GM06990 (cell line): ENCODE results near the gene TAS1R3.

Experiments used
- DNase-seq: peaks from one replicate; pipeline ENCODE4 v3.0.0-alpha.2; 2011; ENCODE audit not compliant: insufficient read length; ENCODE audit errors: extremely low read depth
- H3K27me3 ChIP-seq: replicated peaks from 2 replicates; pipeline ENCODE4 v1.6.0; 2011; ENCODE audit warnings: low read length; ENCODE audit not compliant: control insufficient read depth, insufficient read depth
- H3K36me3 ChIP-seq: 2 replicates; pipeline ENCODE4 v1.5.1; 2011; ENCODE audit warnings: low read length; ENCODE audit not compliant: control insufficient read depth, insufficient read depth
- H3K4me3 ChIP-seq: replicated peaks from 2 replicates; pipeline ENCODE4 v1.5.1; 2011; ENCODE audit warnings: low read depth, mild to moderate bottlenecking, control low read depth, low read length
- TF ChIP-seq, protein P1 (sequence below): IDR thresholded peaks from 2 replicates; pipeline ENCODE4 v1.5.1; 2011; ENCODE audit warnings: low read length, control low read depth, mild to moderate bottlenecking, inconsistent platforms; ENCODE audit not compliant: insufficient read depth, poor library complexity, severe bottlenecking

Gene TAS1R3

GRCh38 chr1:1334835-1335234 lies 3.8 kb downstream of the TAS1R3 start:
- Histone ChIP-seq H3K4me3 (no peak overlapping the region), H3K27me3 (no peaks in the 10 kb centered on the region), H3K36me3 (no peaks in the 10 kb centered on the region; the same call in none of the 2 replicates)
- TF ChIP-seq, protein P1, sequence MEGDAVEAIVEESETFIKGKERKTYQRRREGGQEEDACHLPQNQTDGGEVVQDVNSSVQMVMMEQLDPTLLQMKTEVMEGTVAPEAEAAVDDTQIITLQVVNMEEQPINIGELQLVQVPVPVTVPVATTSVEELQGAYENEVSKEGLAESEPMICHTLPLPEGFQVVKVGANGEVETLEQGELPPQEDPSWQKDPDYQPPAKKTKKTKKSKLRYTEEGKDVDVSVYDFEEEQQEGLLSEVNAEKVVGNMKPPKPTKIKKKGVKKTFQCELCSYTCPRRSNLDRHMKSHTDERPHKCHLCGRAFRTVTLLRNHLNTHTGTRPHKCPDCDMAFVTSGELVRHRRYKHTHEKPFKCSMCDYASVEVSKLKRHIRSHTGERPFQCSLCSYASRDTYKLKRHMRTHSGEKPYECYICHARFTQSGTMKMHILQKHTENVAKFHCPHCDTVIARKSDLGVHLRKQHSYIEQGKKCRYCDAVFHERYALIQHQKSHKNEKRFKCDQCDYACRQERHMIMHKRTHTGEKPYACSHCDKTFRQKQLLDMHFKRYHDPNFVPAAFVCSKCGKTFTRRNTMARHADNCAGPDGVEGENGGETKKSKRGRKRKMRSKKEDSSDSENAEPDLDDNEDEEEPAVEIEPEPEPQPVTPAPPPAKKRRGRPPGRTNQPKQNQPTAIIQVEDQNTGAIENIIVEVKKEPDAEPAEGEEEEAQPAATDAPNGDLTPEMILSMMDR = no peak
- DNase-seq = no peak

DNA sequence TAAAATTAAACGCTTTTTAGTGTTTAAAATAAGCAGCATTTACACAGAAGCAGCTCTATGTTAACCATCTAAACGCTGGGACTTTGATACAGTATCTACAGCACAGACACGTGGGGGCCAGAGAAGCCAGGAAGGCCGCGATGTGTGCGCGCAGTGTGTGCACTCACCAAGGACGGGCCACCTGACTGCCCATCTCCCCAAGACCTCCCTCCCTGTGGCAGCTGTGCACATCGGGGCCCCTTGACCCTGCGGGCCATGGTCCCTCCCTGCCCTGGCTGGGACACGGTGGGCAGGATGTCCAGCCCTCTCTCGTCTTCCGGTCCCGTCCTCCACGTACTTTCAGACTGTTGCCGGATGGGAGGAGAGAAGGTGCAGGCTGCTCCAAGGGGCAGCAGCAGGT lies 4.2 kb downstream of the TAS1R3 start:
- Histone ChIP-seq H3K36me3 (no peaks in the 10 kb centered on the region; the same call in none of the 2 replicates), H3K27me3 (no peaks in the 10 kb centered on the region), H3K4me3 (no peak overlapping the region)
- TF ChIP-seq, protein P1 = no peak
- no peak for DNase-seq

GRCh38 chr1:1335792-1336248 lies 4.7 kb downstream of the TAS1R3 start:
- no peaks in the 10 kb centered on the region; the same call in none of the 2 replicates for H3K36me3 ChIP-seq
- DNase-seq = no peak
- no peak overlapping the region for H3K4me3 ChIP-seq
- H3K27me3 ChIP-seq = no peaks in the 10 kb centered on the region
- TF ChIP-seq, protein P1 = no peak

DNA sequence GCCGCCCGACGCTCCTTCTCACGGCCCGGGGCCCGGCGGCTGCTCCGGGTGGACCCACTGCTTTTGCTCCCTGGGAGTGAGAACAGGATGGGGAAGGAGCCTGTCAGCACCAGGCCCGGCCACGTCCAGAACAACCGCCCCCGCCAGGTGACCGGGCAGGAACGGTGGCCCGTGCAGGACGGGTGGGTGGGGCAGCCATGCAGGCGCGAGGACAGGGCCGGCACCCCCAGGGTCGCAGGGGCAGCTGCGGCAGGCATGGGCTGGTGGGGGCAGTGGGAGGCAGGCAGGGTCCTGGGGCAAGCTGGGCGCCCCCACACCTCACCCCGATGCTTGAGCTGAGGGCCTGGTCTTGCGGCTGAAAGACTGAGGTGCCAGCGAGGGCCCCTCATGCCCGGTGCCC lies 5.4 kb downstream of the TAS1R3 start:
- TF ChIP-seq, protein P1 = no peak
- DNase-seq = no peak
- Histone ChIP-seq H3K27me3 (no peaks in the 10 kb centered on the region), H3K36me3 (peaks cover 4% of the 10 kb centered on the region), H3K4me3 (no peak overlapping the region)

DNA sequence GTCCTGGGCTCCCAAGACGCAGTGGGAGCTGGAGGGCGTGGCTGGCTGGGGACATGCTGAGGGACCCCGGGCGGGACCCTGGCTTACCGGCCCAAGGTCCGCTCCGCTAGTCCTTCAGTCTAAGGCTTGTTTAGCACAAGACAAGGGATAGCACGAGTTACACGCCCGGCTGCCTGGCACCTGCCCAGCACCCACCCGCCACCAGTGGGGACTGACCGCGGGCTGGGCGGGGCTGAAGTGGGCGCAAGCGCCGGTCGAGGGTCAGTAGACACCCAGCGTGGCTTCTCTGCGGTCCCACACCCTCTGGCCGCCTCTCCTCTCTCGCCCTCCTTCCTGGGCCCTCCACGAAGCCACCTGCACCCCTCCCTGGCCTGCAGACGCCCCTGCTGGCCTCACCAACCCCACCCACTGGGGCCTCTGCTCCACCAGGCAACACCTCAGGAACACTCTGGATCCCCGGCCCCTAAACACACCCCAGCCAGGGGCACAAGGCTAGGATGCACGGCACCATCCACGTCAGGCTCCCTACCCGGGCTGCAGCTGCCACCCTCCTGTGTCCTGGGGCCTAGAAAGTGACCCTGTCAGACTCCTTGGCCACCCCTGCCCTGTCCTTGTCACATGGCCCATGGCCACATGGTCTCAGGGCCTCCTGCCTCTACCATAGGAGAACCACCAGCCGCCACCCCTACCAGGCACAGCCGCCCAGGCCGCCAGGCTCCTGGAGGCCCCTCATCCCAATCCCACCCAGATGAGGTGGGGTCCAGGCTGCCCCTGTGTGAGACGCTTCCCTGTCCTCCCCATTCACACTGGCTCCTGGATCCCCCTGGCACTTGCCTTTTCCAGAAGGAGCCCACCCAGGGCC lies 6.1 kb downstream of the TAS1R3 start:
- Histone ChIP-seq H3K27me3 (no peaks in the 10 kb centered on the region), H3K4me3 (no peak overlapping the region), H3K36me3 (peaks cover 4% of the 10 kb centered on the region)
- no peak for DNase-seq
- TF ChIP-seq, protein P1 = no peak

- DNase-seq = no peak
- H3K4me3 ChIP-seq = no peak overlapping the region
- H3K27me3 ChIP-seq = no peaks in the 10 kb centered on the region
- peaks cover 4% of the 10 kb centered on the region for H3K36me3 ChIP-seq
- TF ChIP-seq, protein P1 = no peak
Observed at GRCh38 chr1:1337793-1338147, 6.7 kb downstream of the TAS1R3 start.
